GM19240 (cell line): ENCODE measurements around the gene POU6F1.
"Not testable (repeated sequence)": the region's sequence is repeated elsewhere in the genome, so short reads cannot be mapped to it uniquely, and the experiment has no call there.

Source experiments
- DNase-seq: peaks from one replicate; pipeline ENCODE4 v3.0.0; 2011; ENCODE audit warnings: low spot score; ENCODE audit not compliant: insufficient read length

The POU6F1 gene

GRCh38 chr12:51217968-51218606 lies at the start of gene POU6F1:
Gene POU6F1, minus strand, starts transcription at chr12:51218062. Its CDS starts 11,226 bp downstream, at chr12:51206836.
- peak; percentile 79 for DNase-seq

GRCh38 chr12:51265024-51265423 lies 47.2 kb upstream of the POU6F1 start:
- no peak for DNase-seq

GRCh38 chr12:51264297-51264696 lies 46.4 kb upstream of the POU6F1 start:
- no peak for DNase-seq

- DNase-seq = no peak
Measured at GRCh38 chr12:51263341-51263740, 45.5 kb upstream of the POU6F1 start.

- no peak for DNase-seq
Measured at GRCh38 chr12:51262758-51263177, 44.9 kb upstream of the POU6F1 start.

- not testable (repeated sequence) for DNase-seq
Measured at GRCh38 chr12:51259600-51259999, 41.7 kb upstream of the POU6F1 start.

GRCh38 chr12:51254536-51254935 lies 36.7 kb upstream of the POU6F1 start:
- no peak for DNase-seq

- DNase-seq = no peak
Measured at GRCh38 chr12:51253276-51253675, 35.4 kb upstream of the POU6F1 start.

GRCh38 chr12:51247523-51248206 lies 29.8 kb upstream of the POU6F1 start:
- DNase-seq = no peak

GRCh38 chr12:51246254-51246853 lies 28.5 kb upstream of the POU6F1 start:
- DNase-seq = no peak

- no peak for DNase-seq
Measured at GRCh38 chr12:51245476-51246253, 27.8 kb upstream of the POU6F1 start.

- no peak for DNase-seq
Measured at GRCh38 chr12:51244269-51244668, 26.4 kb upstream of the POU6F1 start.

- no peak for DNase-seq
Measured at GRCh38 chr12:51242876-51243275, 25.0 kb upstream of the POU6F1 start.

GRCh38 chr12:51242120-51242519 lies 24.3 kb upstream of the POU6F1 start:
- DNase-seq = no peak

- no peak for DNase-seq
Measured at GRCh38 chr12:51240971-51241370, 23.1 kb upstream of the POU6F1 start.

- DNase-seq = peak; percentile 88
Measured at GRCh38 chr12:51238510-51239334, 20.9 kb upstream of the POU6F1 start, which contains the start of gene DAZAP2. Gene DAZAP2, plus strand, starts transcription at chr12:51238826. Its CDS starts 82 bp downstream, at chr12:51238908.

GRCh38 chr12:51238037-51238509 lies 20.2 kb upstream of the POU6F1 start:
- DNase-seq = no peak

- DNase-seq = no peak
Measured at GRCh38 chr12:51234530-51234929, 16.7 kb upstream of the POU6F1 start.

- no peak for DNase-seq
Measured at GRCh38 chr12:51232642-51233041, 14.8 kb upstream of the POU6F1 start.

- no peak for DNase-seq
Measured at GRCh38 chr12:51229116-51229809, 11.4 kb upstream of the POU6F1 start.
